NOMO-1 treated with dmso at 0.1 percent for 144 hours (cell line): ENCODE data around the gene PRSS57.
"Not testable (repeated sequence)": the region's sequence is repeated elsewhere in the genome, so short reads cannot be mapped to it uniquely, and the experiment has no call there.

Experiments
- DNase-seq: peaks from one replicate; lab custom pipeline; 2025; ENCODE audit not compliant: unreplicated experiment; lab: John Stamatoyannopoulos, UW

PRSS57 gene

DNA sequence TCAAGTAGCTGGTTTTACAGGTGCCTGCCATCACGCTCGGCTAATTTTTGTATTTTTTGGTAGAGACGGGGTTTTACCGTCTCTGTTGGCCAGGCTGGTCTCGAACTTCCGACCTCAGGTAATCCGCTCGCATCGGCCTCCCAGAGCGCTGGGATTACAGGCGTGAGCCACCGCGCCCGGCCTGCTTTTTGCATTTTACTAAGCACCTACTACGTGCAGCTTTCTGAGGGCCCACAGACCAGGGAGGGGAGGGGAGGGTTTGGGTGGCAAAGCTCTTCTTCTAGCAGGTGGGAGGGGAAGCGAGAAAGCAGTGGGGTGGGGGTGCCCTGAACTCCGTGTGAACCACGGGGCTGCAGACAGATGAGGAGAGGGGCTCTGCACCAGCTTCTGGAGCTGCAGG lies 28.5 kb upstream of the PRSS57 start:
- no peak for DNase-seq

DNA sequence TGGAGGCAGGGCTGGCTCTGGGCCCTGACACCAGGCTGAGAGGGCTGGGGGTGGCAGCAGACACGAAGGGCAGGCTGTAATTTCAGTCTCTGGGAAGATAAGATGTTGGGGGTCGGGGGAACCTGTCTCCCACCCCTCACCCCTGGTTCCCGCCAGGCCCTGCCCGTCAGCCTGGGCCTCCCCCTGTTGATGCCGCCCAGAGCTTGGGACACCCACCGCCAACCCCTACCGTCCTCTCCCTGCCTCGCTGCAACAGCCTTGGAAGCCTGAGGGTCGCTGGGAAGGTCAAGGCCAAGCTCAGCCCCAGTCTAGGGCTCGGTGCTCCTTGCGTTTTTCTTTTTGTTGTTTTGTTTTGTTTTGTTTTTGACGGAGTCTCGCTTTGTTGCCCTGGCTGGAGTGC lies 28.0 kb upstream of the PRSS57 start:
- DNase-seq = no peak

DNA sequence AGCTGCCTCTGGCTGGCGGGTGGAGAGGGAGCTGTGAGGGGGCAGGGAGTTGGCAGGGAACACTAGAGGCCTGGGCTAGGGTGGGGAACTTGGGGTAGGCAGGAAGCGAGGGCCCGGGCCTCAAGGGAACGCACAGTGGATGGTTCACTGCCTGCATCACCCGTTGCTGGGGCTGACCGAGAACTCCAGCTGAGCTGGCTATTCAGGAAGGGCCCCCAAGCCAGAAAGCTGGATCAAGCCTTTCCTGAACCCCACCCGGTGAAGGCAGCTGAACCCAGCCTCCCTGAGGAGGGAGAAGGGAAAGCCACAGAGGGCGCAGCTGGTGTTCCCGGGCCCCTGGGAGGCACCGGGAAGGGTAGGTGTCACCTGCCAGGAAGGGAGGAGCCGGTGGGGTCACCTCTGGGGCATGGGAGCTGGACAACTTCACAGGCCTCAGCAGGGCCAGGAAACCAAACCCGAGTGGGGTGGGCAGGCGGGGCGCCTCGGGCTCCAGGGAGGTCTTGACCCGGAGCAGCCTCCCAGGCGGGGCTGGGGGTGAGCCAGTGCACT lies 27.4 kb upstream of the PRSS57 start:
- DNase-seq = no peak

DNA sequence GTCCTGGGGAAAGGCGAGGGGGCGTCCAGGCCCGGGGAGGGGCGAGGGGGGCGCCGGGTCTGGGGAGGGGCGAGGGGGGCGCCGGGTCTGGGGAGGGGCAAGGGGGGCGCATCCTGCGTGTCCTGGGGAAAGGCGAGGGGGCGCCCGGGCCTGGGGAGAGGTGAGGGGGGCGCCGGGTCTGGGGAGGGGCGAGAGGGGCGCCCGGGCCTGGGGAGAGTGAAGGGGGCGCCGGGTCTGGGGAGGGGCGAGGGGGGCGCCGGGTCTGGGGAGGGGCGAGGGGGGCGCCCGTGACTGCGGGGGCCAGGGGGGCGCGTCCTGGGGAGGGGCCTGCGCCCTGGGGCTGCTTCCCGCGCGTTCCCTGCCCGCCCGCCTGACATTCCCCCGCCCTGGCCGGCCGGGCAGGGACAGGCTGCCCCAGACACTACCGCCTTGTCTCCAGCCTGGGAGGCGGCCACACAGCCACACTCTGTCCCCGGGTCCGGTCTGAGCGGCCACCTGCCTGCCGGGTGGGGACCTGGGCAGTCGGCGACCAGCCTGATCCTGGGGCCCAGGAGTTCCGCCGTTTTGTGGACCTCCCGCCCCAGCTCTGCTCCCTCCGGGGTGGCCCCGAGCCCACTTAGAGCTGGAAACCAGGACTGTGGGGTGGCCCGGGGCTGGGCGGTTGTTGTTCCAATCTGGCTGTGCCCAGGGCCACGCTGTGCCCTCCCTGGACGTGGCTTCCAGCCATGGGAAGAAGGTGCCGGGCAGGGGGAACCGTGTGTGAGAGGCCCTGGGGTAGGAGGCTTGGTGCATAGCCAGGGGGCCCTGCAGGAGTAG lies 25.3 kb upstream of the PRSS57 start:
- no peak for DNase-seq

DNA sequence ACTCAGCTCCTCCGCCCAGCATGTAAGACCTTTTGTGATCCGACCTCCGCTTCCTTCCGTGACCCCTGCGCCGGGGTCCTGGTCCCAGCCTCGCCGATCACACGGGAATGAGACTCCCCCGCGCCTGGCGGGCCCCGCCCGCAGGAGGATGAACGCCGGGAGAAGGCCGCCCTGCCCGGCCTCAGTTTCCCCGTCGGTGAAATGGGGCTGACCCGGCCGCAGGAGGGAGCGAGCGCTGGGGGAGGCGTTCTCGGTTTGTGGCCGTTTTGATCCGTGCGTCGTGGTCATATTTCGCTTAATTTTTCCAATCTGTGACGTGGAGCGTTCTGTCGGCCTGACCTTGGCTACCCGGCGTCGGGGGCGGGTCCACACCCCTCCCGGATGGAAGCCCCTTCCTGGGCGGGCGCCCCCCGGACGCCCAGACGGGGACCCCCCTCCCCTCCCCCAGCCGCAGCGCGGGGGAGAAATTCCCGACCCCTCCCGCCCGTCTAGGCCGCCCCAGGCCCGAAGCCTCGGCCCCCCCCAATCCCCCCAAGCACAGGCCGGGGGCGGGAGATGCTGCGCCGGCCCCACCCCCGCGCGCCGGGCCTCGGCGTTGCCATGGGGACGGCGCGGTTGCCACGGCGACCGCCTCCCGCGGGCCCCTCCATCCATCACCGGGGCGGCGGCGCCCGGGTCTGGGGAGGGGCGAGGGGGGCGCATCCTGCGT lies 24.5 kb upstream of the PRSS57 start:
- DNase-seq = no peak

DNA sequence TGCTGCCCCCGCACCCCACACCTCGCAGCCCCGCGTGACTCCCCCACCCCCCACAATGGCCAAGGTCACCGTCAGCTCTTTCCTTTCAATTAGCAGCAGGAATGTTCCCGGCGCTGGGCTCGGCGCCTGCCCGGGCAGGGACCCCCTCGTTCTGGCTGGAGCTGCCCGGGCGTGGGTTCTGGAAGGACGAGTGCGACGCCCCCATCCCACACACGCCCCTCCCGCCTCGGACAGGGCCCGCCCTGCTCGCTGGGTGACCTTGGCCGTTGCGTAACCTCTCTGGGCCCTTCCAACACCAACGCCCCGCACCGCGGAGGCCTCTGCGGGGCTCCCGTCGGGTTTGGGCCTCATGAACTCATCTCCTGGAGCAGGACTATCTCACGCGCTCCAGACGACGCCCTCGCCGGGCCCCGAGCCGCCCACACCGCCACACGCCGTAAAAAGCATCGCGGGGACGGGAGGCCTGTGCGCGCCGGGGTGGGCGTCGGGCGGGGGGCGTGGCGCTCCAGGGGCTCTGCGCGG lies 23.8 kb upstream of the PRSS57 start:
- DNase-seq = no peak

DNA sequence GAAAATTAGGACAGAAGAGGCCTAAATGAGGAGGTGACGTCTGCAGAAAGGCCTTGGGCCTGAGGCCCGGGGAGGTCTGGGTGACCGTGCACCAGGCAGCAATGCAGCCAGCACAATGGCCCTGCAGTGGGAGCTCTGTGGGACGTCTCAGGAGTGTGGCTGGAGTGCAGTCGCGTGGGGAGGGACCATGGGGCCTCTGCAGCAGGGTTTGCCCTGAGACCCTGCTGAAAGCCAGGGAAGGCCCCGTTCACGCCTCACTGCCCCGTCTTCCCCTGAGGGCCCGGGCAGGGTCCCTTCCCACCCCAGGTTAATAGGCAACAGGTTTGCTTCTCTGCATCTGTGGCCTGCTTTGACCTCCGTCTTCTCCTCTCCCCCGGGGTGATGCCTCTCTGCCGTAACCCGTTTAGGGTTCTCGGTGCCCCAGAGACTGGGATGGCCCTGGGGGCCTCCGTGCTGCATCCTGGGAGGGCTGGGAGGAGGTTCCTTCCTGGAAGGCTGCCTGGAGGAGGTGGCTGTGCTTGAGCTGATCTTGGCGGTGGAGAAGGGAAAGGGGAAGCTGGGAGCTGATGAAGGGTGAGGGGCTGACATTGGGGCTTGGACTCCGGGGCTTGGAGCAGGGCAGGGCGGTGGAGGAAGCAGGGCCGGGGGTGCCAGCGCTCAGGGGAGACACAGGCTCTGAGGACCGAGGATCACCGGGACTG lies 23.1 kb upstream of the PRSS57 start:
- DNase-seq = no peak

DNA sequence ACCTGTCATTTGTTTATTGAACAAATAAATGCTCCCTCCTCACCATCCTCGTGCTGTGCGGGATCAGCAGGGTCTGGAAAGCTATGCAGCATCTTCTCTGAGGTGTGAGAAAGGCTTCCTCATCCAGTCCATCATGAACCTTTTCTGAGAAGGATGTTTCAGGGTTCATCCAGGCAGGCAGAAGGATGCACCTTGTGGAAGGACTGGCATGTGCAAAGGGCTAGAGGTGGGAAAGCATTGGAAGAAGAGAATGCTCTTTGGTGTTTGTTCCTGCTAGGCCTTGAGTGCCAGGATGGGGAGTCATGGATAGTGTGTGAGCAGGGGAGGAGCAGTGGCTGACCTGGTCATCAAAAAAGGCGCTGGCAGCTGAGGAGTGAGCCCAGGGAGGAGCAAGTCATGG lies 20.1 kb upstream of the PRSS57 start:
- DNase-seq = no peak

DNA sequence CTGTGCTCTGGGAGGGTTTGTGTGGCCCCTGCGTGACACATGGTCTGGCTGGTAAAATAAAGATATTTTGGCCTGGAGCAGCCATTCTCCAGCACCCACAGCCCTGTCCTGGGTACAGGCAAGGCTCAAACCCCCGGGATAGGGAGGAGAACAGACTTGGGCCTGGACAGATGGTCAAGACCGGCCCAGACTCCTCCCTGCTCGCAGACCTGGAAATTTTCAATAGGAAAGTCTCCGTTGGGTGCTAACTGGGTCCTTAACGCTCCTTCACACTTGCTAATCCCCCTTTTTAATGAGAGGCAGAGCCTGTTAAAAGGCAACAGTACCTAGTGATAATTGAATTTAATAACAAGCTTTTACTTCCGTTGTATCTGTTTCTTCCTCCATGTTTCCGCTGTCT lies 16.0 kb upstream of the PRSS57 start:
- DNase-seq = no peak

DNA sequence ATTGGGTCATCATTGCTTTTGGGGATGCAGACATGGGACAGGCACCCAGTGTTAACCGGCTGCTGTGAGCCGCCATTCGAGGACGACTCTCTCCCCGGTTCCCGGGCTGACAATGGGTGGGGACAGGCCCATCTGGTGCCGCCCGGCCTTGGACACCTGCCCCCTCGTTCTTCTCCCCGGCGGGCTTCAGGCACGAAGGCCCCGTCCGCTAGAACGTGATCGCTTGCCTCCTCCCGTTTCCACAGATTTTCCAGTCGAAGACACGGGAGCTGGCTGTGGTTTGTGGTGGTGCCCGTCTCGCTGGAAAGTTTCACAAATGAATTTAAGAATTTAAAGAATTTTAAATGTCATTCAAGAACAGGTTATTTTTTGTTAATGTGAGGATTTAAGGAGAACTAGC lies 15.5 kb upstream of the PRSS57 start:
- no peak for DNase-seq

DNA sequence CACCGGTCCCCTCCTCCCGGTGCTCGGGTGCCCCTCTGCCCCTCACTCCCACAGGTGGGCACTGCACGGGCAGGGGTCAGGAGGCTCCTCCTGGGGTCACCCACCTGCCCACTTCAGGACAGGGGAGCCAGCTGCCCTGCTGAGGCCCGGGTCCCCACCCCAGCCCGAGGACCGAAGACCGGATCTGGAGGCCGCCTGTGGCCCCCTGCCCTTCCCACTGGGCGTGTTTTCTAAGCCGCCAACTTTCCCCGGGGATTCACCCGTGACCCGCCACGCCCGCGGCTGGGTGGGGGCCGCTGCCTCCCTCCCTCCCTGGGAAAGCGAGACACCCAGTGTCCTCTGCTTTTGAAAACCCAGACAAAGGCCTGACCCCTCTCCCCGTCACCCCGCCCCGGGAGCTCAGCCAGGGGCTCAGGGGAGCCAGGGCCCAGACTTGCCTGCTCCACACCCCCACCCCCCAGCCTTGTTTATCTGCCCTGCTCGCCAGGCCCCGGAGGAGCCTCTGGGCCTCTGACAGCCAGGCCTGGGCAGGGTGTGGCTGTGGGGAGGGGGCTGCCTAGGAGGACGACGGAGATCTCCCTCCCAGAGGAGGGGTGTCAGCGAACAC lies 14.8 kb upstream of the PRSS57 start:
- DNase-seq = no peak

DNA sequence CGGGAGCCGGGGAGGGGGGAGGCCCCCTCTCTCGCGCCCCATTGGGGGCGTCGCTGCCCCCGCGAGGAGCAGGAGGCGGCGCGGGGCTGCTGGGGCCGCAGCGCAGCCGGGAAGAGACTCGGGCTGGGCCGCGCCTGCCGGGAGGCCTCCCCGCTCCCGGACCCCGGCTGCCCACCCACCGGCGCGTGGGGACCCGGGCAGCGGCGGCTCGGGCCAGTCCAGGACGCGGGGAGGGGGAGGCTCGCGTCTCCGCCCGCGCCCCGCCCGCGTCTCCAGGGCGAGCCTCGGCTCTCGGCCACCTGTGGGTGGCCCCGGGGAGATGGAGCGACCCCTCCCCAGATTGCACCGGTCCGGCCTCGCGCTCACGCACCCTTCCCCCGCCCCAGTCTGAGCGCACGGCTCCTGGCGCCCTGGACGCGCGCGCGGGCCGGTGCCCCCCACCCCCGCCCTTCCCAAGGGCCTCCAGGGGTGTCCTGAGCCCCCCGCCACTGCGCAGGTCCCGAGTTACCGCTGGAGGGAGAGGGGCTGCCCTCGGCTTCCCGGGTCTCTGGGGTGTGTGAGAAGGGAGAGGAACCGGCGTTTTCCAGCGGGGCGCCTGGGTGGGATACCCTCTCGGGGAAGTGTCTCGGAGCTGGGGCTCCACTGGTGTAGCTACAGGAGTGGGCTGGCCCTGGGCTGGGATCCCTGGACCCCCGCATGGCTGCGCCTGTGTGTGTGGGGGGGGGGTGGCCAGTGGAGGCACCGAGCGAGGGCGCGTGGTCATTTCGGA lies 14.1 kb upstream of the PRSS57 start:
- no peak for DNase-seq

DNA sequence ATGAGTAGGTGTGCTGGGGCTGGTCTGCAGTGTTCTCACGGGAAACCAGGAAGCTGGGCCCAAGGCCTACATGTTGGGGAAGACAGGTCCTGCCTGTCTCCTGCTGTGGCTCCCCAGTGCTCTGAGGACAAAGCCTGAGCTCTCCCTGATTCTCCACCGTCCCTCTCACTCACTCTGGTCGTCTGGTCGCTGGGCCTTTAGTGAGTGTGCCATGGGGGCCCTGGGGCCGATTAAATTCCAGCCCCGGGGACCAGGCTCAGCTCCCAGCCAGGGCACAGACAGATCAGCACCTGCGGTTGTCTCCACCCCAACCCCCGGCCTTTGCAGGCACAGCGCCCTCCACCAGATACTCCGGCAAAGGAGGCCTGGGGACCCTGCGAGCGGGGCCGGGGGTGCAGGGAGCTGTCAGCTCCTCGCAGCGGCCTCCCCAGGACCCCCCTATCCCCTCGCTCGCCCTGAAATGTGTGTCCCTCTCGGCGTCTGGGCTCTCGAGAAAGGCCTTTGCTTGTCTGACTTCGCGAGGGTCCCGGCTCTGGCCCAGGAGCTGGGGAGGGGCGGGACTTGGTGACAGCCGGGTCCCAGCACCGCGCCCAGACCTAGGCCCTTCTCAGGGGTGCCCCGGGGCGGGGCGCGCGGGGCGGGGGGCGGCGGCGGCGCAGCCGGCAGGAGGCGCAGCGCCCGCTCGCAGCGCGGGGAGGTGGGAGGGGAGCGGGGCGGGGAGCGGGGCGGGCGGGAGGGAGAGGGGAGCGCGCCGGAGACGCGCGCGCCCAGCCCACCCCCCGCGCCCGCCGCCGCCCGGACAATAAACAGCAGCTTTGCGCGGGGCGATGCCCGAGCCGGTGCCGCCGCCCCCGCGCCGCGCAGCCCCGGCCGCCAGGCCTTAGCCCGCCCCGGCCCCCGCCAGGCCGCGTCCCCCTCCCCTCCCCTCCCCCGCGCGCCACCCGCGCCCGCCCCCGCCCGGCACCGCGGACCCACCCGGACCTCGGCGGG lies 13.2 kb upstream of the PRSS57 start, which contains the start of gene PALM:
Gene PALM (plus strand): TSS at position 782 of the 990 bp plus-strand sequence. CDS start 212 bp downstream, outside the sequence.
- DNase-seq = no peak

DNA sequence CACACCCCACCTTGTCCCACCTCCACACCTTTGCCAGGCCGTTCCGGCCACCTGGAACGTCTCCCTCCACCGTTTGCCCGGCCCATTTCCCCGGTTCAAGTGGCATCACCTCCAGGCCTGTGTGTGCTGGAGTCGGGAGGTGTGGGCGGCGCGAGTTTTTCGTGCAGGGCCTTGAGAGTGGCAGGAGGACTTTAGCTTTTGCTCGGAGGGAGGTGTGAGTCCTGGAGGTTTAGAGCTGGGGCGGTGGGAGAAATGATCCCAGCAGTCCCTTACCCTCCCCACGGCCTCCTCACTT lies 9.1 kb upstream of the PRSS57 start:
- no peak for DNase-seq

DNA sequence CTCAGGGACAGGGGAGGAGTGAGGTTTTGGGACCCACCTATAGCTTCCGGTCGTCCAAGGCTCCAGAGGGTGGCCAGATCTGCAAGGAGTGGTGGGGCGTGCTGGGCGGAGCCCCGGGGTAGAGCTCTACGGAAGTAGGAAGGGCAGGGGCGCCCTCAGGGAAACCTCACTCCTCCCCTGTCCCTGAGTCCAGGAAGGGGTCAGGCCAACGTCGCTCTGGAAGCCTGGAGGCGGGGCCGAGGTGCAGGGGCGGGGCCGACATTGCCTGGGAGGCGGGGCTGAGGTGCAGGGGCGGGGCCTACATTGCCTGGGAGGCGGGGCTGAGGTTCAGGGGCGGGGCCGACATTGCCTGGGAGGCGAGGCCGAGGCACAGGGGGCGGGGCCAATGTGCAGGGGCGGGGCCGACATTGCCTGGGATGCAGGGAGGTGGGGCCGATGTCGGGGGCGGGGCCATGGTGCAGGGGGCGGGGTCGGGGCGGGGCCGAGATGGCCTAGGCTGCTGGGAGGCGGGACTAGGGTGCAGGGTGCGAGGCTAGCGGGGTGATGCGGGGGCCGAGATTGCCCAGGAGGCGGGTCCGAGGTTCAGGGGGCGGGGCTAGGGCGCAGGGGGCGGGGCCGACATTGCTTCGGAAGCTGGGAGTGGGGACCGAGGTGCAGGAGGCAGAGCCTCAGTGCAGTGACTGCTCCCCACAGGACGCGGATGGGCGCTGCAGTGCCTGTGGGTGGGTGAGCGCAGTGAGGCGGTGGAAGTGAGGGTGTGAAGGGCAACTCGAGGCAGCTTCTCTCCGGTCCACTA lies 8.6 kb upstream of the PRSS57 start:
- DNase-seq = peak; percentile 97

DNA sequence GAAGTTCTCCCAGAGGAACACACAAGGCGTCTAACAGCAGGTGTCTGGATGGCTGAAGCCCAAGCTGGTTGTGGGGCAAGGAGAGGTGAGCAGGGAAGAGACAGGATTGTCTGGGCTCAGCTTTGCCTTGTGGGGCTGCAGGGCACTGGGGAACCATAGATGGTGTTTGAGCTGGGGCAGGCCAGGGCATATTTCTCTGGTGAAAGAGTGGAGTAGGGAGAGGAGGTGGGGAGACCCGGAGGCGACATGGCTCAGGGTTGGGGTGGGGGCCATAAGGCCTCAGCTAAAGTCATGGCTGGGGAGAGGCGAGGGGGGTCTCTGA lies 8.0 kb upstream of the PRSS57 start:
- DNase-seq = no peak

DNA sequence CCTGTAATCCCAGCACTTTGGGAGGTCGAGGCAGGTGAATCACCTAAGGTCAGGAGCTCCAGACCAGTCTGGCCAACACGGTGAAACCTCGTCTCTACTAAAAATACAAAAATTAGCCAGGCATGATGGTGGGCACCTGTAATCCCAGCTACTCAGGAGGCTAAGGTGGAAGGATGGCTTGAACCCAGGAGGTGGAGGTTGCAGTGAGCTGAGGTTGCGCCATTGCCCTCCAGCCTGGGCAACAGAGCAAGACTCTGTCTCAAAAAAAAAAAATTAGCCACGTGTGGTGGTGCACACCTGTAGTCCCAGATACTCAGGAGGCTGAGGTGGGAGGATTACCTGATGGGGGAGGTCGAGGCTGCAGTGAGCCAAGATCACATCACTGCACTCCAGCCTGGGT lies 7.6 kb upstream of the PRSS57 start:
- not testable (repeated sequence) for DNase-seq

DNA sequence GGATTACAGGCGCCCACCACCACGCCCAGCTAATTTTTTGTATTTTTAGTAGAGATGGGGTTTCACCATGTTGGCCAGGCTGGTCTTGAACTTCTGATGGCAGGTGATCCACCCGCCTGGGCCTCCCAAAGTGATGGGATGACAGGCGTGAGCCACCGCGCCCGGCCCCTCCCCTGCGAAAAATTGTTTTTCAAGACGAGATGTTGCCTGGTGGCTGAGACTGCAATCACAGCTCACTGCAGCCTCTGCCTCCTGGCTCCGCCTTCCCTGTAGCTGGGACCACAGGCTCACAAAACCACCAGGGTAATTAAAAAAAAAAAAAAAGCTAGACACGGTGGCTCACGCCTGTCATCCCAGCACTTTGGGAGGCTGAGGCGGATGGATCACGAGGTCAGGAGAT lies 4.6 kb upstream of the PRSS57 start:
- DNase-seq = peak; percentile 51

DNA sequence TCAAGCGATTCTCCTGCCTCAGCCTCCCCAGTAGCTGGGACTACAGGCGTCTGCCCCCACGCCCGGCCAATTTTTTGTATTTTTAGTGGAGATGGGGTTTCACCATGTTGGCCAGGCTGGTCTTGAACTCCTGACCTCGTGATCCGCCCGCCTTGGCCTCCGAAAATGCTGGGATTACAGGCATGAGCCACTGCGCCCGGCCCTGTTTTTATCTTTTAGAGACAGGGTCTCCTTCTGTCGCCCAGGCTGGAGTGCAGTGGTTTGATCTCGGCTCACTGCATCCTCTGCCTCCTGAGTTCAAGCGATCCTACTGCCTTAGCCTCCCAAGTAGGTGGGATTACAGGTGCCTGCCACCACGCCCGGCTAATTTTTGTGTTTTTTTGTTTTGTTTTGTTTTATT lies 3.3 kb upstream of the PRSS57 start:
- DNase-seq = not testable (repeated sequence)
